HG03175 (cell line): ENCODE results near the gene THSD4.

Source experiments
- ATAC-seq: cut with Tn5 transposase; IDR thresholded peaks from one replicate; pipeline ENCODE4 v1.9.1; 2021; ENCODE audit warnings: mild to moderate bottlenecking, moderate library complexity; ENCODE audit not compliant: unreplicated experiment

Gene THSD4

DNA sequence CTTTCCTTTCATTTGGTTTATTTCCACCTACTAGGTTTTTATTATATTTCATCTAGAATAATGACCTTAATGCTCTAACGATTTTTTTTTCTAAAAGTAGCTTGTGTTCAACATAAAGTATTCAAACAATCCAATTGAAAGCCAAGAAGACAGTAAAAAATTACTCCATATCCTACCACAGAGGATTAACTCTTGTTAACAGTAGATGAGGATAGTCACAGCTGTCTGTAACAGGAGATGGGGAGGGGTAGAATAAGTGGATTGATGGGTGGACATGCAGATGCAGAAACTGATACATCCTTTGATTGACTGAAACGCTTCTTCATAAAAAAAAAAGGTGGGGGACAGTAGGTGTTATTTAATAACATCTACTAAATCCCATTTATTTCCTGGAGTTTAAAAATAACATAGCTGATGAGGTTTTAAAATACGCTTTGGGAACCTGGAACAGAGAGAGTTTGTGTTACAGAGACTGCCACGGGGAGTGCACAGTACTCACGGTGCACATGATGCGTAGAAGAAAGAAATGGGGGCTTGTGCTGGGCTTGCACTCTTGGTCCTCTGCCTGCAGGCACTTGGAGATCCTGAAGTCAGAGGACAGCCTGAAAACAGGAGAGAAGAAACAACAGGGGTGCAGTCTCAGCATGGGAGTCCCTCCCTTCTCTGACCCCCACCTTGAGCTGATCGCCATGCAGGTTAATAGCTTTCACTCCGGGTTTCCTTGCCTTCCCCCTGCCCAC lies 226.7 kb downstream of the THSD4 start:
- no peak for ATAC-seq

DNA sequence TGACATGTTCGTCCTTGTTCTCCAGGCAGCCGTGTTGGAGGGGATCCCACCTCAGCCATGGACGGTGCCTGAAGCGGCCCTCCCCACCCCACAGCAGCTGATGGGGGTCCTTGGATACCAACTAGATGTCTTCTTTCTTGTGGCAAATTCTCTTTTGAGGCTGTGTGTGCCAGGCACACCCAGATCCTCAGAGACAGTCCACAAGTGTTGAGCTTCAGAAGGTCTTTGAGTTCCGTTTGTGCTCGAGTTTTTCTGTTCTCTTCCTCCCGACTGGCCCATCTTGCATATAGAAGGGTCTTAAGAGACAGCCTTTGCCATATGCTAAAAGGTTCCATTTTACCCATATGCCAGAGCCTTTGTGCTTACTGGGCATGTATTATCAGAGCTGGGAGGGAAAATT lies 227.4 kb downstream of the THSD4 start:
- no peak for ATAC-seq

DNA sequence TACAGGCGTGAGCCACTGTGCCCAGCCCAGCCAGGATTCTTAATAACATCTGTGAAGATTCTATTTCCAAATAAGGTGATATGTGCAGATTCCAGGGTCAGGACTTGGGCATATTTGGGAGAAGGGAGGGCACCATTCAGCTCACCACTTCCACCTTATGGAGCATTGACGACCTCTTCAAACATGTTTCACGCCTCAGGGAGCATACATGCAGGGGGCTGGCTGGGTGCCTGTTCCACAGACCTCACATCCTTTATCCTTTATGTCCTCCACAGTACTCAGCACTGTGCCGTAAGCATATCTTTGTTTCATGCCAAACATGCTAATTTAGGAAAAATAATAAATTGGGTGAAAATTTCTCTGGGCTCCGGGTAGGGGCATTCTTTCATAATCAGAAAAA lies 229.0 kb downstream of the THSD4 start:
- no peak for ATAC-seq

DNA sequence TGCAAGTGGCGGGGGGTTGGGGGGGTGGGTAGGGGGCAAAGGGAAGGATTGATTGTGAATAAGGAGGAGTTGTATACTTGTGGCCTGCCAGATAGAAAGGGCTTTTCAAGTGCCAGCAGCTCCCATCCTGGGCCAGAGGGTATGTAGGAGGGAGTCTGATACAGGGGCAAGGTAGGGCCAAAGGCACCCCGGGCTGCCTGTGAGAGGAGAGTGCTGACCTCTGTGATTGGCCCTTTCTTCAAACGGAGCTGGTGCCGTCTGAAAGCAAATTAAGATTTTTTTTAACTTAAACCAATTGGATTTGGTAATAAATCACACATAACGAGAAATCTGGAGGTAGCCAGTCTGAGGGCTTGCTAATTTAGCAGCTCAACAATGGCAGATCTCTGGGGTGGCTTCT lies 229.9 kb downstream of the THSD4 start:
- ATAC-seq, result no peak

DNA sequence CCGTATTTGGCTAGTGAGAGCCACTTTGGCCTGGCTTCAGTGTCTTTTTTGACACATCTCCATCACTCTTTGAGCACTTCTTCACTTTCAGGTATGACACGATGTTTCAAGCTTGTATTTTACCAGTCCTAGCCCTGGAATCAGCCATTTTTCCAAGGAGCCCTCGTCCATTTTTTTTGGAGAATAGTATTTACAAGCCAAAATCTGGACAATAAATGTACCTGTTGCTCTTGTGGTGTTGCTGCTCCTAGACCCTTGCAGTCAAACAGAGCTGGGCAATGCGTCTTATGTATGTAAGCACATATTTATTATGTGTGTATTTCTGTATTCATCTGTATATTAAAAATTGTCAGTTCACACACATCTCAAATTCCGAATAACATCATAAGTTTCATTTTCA lies 231.2 kb downstream of the THSD4 start:
- ATAC-seq, result no peak

DNA sequence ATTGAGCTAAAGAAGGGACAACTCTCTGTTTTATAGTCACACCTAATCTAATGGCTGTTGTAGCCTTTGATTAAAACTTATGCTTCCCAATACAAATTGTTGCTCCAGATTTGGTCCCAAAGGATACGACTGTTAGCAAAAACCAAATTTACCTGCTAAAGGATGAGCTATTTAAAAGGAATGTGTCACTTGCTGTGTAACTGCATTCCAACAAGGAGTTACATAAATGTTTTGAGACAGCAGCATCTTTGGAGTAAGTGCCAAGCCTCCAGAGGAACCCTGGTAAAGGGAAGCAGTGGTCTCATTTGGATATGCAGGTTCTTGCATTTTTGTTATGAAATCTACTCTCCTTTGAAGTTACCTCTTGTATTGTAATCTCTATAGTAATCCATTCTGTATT lies 233.3 kb downstream of the THSD4 start:
- ATAC-seq, result no peak

DNA sequence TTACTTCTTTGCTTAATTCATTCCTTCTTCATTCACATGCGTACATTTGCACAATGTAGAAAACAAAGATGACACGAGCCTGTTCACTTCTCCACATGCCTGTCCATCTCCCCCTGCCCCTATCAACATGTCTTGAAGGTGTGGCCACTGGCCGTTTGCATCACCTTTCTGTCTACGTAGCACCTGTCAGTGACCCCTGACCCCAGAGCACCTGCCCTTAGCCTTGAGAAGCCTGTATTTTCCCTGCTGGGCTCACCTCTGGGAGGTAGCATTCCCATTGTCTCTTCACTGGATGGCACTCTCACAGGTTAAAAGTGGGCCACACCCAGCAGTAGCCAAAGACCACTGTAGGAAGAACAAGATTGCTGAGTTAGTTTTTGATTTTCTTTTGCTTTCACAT lies 234.1 kb downstream of the THSD4 start:
- ATAC-seq, result no peak

DNA sequence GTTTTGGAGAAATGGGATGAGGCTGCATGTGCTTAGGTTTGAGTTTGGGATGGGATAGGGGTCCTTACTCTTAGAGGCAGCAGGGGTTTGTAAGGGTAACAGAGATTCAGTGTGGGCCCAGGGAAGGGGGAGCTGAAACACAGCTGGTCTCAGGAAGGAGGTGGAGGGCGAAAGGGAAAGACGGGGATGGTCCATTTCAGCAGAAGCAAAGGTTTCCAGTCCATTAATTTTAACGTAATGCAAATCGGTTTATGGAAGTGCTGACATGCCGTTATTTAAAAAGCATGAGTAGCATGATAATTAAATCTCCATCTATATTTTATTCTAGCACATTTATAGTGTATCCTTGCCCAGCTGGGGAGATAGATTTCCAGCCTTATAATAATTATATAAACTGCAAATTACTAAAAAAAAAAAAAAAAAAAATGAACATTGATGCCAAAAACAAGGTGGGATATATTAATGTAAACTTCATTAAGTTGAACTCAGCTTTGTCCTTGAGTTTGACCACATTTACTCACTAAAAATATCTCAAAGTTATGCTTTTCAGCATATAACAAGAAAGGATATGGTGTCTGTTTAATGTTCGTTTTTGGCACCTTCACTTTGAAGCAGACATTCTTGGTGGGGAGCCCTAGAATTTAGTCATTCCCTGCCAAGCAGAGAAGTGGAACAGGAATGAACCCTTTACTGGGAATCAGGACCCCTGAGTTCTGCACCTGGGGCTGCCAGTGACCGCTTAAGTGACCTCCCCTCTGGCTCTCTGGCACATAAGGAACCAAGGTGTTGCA lies 234.7 kb downstream of the THSD4 start:
- no peak for ATAC-seq

DNA sequence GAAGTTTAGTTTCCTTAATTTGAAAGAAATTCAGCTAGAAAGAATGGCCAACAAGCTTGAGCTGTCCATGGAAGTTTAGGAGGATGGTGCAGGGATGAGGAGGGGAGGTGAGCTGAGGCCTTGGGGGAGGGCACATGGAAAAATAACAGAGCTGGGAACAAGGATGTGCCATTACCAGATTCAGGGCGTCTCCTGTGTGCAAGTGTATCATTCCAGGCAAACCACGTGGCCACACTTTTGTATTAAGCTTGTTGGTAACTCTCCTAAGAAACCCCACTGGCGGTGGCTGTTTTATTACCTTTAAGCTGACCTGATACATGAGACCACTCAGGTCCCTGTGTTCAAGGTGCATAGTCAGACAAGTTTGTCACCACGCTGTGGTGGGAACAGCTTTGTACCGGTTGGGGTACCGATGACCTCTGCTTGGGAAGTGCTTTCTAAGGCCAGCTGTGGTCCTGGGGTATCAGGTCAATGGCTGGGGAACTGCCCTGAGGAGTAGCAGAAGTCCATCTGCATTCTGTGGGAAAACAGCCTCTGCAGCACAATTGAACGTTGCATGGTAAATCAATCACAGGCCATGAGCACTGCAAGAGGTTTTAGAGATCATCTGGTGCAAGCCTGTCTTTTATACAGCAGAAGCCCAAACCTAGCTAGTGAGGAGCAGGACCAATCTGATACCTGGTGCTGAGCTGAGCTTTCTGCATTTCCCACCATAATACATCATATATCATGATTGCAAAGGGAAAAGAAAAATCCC lies 235.5 kb downstream of the THSD4 start:
- no peak for ATAC-seq

DNA sequence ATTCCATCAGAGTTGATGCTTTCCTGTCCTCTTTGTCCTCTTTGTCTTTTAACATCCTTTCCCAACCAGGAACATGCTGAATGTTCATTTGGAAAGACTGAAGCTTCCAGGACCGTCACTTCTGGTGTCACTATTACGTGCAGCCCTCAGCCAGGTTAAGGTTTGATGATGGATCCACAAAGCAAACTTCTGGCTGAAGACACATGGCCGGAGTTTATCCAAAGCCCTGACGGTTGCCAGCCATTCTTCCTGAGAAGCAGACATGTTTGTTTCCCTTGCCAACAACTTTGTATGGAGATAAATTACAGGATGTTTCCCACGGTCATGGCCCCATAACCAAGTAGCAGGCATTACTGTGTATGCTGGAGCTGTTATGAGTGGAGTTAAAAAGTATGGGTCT lies 236.9 kb downstream of the THSD4 start:
- ATAC-seq, result no peak

DNA sequence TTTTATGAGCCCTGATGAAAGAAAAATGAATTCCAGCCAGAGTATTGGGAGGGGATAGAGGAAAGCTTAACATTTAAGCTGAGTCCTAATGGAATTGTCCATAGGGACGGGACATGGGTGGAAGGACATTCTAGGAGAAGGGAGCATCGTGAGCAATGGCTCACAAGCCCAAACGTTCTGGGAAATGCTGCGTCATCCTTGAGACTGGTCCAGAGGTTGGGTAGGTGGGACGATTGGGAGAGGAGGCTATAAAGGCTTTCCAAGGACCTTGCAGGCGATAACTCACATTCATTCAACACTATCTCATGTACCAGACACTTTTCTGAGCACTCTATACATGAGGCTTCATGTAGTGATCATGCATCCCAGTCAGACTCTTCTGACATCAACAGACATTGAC lies 237.5 kb downstream of the THSD4 start:
- ATAC-seq, result no peak

DNA sequence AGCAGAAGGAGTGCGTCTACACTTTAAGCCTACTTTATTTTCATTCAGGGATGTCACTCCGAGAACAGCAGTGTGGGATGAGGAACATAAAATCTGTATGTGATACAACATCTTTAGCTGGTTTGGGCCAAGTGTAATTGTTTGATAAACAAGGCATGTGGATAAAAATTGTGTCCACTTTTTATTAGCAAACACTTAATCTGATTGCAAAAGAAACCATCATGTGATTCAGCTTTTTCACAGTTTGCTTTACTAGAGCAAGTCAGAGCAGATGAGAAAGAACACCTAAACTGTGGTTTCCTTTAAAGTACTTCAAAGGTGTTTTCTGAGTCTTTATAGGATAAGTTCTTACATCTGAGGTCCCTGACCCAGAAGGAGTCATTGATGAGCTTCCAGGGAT lies 237.9 kb downstream of the THSD4 start:
- no peak for ATAC-seq

DNA sequence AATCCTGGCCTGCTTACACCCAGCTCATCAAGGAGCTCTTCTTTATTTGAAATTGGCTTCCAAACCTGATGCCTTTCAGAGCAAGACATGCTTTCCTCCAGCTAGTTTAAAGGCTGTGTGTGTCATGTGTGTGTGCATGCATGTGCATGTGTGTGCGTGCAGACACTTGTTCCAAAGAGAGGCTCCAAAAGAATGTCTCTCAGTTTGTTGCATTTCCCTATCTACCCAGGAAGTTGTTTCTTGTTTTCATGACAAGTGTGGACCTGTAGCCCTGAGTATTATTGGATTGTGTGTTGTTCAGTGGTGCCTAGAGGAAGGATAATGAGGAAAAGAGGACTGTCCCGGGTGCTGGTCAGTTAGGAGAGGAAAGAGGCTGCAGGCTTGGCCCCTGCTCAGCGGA lies 240.0 kb downstream of the THSD4 start:
- no peak for ATAC-seq

DNA sequence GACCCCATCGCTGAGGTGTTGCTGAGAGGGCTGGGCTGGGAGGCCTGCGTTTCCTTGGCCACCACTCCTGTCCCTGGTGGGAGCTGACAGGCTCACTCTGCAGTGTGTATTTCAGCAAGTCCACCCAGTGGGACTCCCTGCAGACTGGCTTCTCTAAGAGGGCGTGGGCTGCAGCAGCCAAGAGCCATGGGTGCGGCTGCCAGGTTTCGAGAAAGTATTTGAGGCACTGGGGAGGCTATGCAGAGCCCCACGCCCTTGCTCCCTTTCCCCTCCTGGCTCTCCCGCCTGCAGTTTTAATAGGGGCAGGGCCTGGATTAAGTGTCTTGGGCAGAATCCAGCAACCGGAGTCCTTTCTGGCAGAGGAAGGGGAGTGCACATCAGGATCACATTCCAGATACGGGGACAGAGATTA lies 242.1 kb downstream of the THSD4 start:
- no peak for ATAC-seq

DNA sequence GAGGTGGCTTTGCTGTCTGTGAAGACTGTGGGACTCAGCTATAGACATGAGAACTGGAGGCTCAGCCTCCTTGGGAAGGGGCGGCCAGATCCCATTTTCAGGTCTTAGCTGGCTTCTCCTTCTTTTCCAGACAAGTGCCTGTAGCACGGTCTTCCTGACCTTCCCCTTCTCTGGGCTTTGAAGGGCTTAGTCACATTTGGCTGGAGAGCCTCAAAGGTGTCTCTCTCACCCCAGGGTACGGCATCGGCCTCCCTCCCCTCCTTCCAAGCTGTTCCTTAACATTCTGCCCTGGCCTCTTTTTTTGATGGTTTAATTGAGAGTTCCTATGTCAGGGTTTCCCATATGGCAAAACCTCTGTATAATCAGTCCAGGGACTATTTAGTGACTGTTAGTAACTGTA lies 242.7 kb downstream of the THSD4 start:
- no peak for ATAC-seq

DNA sequence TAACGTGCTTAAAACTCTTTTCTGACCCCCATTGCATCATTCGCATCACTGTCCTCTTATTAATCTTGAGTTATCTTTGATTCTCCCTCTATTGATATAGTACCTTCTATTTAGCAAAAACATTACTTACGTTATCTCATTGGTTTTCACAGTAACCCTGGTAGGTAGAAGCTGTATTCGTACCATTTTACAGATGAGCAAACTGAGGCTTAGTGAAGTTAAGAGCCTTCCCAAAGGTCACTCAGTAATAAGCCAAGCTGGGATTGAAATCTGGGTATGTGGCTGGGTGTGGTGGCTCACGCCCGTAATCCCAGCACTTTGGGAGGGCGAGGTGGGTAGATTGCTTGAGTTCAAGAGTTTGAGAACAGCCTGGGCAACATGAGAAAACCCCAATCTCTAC lies 244.0 kb downstream of the THSD4 start:
- no peak for ATAC-seq

DNA sequence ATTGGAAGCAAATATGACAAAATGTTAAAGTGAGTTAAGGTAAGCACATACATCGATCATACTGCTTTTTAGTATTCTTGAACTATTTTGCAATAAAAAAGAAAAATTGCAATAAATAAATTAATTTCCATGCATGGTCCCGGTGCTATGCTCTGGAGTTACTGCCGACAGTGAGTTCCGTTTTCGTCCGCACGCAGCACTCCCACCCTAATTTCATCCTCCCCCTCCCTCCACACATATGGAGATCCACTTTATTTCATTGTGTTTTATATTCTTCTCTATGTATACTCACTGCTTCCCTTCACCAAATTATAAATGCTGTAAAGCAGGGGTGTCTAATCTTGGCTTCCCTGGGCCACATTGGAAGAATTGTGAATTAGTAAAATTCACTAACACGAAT lies 247.3 kb downstream of the THSD4 start:
- ATAC-seq, result no peak

DNA sequence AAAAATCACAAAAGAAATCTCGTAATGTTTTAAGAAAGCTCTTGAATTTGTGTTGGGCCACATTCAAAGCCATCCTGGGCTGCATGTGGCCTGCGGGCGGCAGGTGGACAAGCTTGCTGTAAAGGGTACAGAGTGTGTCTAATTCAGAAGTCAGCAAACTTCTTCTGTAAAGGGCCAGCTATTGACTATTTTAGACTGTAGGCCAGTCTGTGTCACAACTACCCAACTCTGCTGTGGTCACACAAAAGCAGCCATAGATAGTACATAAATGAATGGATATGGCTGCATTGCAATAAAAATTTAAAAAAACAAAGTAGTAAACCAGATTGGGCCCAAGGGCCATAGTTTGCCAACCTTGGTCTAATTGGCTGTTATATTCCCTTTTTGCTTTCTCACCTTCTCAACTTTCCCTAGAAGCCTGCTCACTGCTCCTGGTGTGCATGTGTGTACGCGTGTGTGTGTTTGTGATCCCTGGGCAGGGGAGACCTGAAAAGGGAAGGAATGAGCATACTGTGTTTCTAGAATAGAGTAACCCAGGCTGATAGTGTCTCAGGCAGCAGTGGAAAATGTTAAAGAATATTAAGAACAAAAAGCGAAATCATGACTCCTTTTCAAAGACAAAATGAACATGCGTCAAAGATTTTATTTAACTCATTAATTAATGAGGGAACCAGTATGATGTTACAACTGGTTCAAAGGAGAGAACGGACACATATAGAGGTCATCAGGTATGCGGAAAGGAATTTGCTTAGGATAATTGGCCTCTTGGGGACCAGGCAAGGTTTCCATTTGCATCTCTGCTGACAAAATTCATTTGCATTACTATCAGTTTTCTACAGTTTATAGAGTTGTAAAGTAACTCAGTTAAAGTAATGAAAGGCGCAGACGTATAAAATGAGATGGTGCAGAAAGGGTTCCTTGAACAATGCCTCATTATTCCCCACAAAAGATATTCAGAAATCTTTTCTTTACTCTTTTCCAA lies 248.0 kb downstream of the THSD4 start:
- no peak for ATAC-seq

DNA sequence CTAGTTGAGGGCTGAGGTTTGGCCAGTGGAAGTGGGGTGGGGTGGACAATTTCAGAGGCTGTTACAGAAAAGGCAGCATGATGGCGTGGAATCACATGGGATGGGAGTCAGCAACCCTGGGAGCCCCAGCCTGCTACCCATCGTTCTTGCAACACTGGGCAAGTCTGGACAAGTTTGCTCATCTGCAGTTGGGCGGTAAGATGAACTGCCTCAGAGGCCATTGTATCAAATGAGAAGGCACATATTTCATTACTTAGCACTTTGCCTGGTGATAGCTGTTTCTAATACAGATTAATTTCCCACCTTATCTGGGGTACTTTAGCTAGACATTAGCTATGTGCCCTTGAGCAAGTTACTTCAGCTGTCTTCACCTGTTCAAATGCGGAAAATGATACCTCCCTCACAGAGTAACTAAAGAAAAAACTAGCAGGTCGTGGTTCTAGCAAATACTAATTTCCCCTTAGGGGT lies 248.9 kb downstream of the THSD4 start:
- ATAC-seq, result no peak

DNA sequence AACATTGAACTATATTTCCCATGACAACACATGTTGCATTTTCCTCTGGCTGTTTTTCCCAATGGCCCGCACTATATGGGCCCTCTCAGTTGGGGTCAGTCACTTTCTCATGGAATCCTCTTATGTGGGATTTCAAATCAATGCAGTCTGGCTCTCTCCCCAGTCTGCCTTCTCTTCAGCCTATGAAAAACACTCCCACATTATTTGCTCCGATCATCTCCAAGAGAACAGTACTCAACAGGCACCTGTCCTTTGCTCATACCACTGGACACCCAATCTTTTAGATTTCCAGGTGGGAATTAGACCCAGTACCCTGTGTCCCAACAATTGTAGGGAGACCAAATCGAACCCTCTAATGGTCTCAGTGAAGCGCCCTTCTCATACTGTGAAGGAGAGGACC lies 251.3 kb downstream of the THSD4 start:
- ATAC-seq, result no peak

DNA sequence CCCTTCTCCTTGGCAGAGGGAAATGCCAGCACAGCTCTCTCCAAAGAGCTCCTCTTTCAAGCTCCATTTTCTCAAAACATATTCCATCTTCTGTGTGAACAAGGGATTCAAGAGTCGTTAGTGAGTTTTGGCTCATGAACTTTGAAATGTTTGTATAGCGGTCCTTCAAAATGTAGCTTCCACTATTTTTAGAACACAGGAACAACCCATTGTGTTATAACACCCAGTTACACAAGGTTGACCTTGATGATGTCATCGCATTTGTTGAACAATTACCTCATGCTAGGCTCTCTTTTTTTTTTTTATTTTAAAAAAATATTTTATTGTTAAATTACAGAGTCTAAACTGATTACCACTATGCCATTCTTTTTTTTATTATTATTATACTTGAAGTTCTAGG lies 251.7 kb downstream of the THSD4 start:
- ATAC-seq, result no peak
